A673 (cell line): ENCODE data around the gene SESN1.

Source experiments
- CTCF ChIP-seq: fragments of 300-800, 200-600 bp; sonication (generic); conservative IDR thresholded peaks from 2 replicates; pipeline ENCODE4 v1.5.1; 2017; ENCODE audit warnings: low read depth, mild to moderate bottlenecking, antibody characterized with exemption, low read length, moderate library complexity, mixed read lengths
- EZH2 ChIP-seq: fragments of 200-600 bp; sonication (generic); IDR thresholded peaks from 2 replicates; pipeline ENCODE4 v1.6.1; 2017; ENCODE audit warnings: borderline replicate concordance, low read depth, mild to moderate bottlenecking, mixed read lengths, antibody characterized with exemption, low read length; ENCODE audit not compliant: poor library complexity, severe bottlenecking

GRCh38 chr6:109079981-109080380, 14.7 kb downstream of the SESN1 start:
- TF ChIP-seq CTCF (no peak), EZH2 (no peak)
